Myocyte (in vitro differentiated cells): ENCODE results near the gene COX19. TPM values are rescaled to one million over a fixed set of nuclear protein-coding genes. Genes with fewer than 3 reads are reported as not detected.
A peak's percentile ranks its signal among the peaks of the same experiment; 100 is the strongest.

Experiments used
- DNase-seq: peaks from one replicate; pipeline ENCODE4 v3.0.0-alpha.2; 2012; ENCODE audit warnings: low read depth
- polyA plus RNA-seq: library from polyadenylated mRNA; unstranded; fragments of >200 nt; gene quantifications from one replicate; pipeline ENCODE4 v1.2.1, GENCODE V29; 2012; ENCODE audit warnings: missing spikeins
- total RNA-seq: library from RNA; depleted of rRNA; stranded (reverse); fragments of >200 nt; gene quantifications from 2 replicates; pipeline ENCODE4 v1.2.3, GENCODE V29; 2014

COX19 gene, protein sequence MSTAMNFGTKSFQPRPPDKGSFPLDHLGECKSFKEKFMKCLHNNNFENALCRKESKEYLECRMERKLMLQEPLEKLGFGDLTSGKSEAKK
- 11.5 and 14.8 TPM in 2 replicates for total RNA-seq
- 8.1 TPM for polyA plus RNA-seq

DNA sequence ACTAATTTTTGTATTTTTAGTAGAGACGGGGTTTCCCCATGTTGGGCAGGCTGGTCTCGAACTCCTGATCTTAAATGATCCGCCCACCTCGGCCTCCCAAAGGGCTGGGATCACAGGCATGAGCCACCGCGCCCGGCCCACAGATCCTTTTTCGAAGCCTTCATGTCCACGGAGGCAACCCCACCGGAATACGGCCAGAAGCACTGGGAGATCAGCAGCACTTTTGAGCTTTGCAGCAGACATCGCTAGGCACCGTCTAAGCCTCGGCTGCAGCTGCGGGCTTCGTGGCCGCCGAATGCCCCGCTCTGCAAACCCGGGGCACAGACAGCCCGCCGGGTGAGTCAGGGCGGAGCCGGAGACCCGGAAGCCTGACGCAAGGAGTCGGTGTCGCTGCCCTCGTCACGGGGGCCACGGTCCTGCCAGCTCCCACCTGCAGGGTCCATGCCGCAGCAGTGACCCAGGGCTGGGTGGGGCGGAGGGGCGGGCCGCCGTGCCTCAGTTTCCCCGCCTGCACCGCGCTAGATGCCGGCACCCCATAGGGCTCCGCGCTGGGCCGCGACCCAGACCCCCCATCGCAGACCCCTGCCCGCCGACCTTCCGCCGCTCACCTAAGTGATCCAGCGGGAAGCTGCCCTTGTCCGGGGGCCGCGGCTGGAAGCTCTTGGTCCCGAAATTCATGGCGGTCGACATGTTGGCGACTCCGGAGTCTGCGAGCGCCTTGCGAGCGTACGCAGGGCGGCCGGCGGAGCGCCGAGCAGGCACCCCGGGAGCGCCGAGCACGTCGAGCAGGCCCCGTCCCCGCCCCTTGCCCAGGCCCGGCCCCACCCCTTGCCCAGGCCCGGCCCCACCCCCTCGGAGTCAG is at the start of gene COX19:
TSS of gene COX19 (minus strand) at position 730 of the 862 bp plus-strand sequence. CDS start at position 690, 40 bp downstream.
- peak; percentile 91 for DNase-seq

DNA sequence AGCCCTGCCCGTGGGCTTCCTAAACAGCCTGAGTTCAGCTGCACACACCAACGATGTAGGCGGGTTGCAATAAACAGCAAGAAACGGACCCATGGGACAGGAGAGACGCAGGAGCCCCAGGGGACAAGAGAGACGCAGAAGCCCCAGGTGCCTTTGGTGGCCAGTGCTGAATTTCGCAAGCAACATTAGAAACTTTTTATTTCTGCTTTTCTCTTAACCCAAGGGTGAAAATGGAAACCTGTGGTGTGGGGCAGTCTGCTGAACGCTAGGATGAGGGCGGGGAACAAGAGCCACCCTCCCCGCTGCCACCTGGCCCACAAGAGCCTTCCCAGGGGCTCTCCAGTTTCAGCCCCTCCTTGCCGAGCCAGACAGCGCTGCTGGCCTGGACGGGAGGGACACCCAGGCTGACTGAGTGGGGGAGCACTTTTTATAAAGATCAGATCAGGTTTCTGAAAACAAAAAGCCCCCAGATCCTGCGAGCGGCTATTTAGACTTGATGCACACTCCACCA is 49.0 kb upstream of the COX19 start:
- DNase-seq, result no peak

DNA sequence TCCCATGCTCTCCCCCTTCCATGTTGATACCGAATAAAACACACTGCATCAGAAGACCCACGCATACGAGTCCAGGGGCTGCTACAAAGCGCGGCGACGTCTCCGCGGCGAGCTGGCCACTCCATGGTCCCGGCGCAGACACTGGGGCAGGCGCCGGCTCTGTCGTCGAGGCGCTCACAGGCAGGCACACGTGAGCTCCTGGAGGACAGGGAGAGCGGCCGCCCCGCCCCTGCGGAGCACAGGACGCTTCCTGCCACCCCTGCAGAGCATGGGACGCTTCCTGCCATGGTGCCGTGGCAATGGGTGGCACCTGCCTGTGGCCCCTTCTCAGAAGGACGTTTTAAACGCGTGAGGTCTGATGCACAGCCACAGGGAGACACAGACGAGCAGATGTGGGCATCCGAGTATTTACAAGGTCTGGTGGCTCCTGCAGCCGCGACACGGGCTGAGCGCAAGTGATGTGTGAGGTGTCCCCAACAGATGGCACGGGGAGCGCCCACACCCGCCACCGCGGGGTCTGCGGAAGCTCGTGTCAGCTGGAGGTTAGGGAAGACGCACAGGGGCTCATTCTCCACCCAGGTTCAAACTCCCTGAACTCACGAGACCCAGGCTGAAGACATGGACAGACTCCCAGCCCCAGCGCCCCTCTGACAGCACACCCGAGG is 47.6 kb upstream of the COX19 start:
- DNase-seq, result no peak

DNA sequence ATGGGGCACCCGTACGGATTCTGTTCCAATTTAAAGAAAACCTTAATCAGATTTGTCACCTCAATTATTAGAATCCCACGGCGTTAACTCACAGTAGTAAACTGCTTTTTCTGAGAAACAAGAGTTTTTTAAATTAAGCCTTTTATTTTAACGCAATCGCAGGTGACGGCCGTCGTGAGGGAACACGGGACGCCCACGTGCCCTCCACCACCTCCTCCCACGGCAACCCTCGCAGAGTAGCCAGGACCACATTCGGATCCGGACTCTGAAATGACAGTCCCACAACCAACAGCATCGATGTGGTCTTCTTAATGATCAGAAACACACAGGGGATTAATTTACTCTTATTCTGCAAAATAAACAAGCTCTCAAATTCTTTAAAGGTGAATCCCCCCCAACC is 47.0 kb upstream of the COX19 start:
- DNase-seq, result no peak

DNA sequence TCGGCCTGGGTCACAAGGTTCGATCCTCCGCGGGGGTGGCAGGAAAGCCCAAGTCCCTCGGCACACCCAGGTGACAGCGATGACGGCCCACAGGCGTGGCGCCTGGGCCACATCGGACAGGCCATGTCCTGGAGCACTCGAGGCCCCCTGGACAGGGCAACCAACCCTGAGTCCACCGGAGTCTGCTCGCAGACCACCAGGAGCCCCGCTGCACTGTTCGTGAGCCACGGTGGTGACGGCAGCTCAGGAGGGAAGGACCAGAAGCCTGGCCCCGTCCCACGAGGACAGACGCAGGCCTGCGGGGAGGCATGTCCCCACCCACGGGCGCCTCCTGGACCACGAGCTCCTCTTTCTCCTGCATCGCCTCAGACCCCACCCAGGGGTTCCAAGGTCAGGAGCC is 46.6 kb upstream of the COX19 start:
- DNase-seq, result no peak

DNA sequence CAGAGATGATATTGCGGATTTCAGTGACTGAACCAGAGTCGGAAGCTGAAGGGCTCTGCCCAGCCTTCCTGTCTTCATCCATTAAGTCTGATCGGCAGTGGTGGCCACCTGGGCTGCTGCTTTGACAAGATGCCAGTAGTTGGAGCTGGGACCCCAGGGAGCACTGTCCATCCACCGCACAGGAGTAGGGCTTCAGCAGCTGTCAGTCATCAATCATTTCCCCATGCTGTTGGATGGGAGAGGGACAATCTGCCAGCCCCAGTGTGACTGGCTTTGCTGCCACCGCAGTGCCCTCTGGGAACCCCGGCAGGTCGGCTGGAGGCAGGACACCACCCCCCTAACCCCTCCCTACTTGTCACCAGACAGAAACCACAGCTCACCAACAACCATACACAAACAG is 46.0 kb upstream of the COX19 start:
- peak; percentile 46 for DNase-seq

DNA sequence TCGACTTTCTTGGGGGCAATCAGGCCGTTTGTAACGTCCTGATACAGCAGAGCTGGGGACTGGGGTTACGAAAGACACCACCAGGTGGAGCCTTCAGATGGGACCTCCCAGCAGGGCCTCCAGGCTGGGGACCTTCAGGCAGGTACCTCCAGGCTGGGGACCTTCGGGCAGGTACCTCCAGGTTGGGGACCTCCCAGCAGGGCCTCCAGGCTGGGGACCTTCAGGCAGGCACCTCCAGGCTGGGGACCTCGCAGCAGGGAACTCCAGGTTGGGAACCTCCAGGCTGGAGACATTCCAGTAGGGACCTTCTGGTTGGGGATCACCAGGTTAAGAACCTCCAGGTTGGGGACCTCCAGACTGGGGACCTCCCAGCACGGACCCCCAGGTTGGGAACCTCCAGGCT is 45.5 kb upstream of the COX19 start:
- no peak for DNase-seq

DNA sequence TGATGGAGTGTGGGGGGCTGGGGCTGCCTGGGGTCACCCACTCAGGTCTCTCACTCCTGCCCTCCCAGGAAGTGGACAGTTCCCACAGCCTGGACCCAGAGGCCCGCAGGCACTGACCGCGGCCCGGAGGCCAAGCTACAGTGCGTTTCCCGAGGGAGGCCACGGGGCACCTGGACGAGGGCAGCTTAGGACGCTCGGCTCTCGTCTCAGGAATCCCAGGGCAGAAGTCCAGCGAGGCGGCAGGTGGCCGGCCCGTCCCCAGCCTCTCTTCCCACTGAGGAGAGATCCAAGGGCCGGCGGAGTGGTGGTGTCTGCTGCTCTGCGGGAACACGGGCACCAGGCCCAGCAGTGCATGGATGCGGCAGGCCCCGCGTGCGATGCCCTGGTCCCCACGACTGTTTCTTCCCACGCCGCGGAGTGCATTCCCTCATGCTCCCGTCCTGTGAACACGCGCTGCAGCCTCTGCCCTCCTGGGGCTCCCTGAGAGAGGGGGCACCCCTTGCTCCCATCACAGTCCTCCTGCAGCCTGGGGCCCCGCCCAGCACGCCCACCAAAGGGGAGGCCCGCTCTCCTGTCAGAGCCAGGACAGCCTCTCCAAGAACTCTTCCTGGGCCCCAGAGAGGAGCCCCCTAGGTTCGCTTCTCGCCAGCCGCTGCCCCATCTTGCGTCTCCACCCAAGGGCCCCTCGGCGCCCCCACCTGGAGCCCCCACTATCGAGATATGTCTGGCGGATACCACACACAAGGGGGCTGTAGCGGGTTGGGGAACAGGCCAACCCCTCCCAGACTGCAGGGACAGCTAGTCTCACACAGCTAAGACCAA is 44.7 kb upstream of the COX19 start:
- DNase-seq, result peak; percentile 32

DNA sequence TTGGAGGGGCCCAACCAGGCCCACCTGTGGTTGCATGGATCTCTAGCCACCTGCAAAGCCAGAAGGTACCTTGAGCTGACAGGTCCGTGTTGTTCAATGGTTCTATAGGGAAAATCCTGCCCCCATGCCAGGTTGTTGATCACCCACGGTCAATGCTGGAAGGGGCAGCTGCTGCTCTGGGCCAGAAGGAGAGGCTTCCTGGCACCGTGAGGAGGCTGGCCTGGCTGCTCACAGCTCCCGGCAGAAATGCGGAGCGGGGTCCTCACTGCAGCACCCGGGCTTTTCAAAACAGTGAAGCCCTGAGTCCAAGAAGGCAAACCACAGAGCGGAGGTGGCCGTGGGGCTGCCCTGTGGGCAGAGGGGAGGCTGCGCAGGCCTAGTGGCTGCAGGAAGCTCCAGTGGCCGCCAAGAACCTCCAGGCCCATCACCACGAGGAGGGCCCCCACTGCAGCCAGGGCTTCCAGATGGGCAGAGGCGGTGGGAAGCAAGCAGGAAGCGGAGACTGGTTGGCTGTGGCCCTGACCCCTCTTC is 44.0 kb upstream of the COX19 start:
- no peak for DNase-seq

DNA sequence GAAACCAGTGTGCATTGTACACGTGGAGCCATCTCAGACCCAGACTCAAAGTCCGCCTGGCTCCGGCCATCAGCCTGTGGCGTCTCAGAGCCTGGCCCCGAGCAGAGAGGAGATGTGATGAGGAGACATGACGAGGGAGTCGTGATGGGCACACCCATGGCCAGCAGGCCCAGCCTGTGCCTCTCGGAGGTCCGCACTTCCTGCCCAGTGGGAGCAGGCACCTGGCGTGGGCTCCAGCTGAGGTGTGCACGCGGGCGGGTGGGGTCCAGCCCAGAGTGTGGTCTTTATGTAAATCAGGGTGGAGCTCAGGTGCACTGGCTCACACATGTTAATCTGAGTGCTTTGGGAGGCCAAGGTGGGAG is 43.0 kb upstream of the COX19 start:
- no peak for DNase-seq

DNA sequence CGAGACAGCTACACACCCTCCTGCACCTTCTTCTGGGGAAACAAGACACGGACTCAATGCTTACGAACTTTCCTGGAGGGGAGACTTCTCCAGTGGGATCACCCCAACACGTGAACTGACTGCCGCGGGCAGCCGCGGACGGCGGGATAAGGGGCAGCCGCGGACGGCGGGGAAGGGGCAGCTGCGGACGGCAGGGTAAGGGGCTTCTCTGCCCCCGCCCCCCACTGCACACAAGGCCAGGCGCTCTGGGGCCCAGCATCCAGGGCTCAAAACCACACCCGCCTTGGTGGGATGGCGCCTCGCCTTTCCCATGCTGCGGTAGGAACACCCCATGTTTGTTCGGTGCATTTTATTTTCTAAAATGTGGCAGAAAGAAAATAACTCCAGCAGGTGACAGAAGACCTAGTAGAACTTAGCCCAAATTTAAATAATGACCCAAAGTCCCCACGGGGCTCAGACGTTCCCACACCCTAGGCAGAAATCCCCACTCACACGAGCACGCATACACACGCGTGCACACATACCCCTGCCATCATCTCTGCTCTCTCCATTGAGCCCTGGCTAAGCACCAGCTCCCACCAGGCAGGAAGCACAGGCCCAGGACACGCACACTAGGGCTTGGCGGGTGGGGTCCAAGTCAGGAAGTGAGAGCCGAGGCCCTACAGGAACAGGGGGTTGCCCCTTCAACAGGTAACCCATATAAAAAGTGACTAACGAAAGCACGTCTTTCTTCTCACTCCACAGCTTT is 42.4 kb upstream of the COX19 start:
- no peak for DNase-seq

DNA sequence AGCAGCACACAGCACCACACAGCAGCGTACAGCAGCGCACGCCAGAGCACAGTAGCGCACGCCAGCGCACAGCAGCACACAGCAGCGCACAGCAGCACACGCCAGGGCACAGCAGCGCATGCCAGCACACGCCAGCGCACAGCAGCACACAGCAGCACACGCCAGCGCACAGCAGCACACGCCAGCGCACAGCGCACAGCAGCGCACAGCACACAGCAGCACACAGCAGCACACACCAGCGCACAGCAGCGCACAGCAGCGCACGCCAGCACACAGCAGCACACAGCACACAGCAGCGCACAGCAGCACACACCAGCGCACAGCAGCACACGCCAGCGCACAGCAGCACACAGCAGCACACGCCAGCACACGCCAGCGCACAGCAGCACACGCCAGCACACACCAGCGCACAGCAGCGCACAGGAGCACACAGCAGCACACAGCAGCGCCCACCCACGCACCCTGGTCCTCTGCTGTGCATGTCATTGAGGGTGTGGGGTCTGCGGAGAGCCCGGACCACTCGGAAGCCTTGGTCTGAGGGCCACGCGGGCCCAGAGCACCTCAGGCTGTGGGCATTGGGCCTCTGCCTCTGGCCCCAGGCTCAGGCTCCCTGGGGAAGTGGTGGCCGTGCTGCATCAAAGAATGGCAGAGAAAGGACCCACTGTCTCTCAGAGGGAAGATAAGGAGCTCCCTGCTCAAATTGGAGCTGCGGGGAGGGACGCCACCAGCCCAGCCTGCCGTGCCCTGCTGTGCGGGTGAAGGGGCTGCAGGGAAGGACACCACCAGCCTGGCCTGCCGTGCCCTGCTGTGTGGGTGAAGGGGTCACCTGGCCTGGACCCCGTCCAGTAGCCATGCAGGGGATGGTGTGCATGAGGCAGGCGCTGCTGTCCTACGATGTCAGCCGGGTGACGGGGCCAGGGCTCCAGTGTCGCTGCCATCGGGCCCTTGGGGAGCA is 41.5 kb upstream of the COX19 start:
- DNase-seq, result no peak

DNA sequence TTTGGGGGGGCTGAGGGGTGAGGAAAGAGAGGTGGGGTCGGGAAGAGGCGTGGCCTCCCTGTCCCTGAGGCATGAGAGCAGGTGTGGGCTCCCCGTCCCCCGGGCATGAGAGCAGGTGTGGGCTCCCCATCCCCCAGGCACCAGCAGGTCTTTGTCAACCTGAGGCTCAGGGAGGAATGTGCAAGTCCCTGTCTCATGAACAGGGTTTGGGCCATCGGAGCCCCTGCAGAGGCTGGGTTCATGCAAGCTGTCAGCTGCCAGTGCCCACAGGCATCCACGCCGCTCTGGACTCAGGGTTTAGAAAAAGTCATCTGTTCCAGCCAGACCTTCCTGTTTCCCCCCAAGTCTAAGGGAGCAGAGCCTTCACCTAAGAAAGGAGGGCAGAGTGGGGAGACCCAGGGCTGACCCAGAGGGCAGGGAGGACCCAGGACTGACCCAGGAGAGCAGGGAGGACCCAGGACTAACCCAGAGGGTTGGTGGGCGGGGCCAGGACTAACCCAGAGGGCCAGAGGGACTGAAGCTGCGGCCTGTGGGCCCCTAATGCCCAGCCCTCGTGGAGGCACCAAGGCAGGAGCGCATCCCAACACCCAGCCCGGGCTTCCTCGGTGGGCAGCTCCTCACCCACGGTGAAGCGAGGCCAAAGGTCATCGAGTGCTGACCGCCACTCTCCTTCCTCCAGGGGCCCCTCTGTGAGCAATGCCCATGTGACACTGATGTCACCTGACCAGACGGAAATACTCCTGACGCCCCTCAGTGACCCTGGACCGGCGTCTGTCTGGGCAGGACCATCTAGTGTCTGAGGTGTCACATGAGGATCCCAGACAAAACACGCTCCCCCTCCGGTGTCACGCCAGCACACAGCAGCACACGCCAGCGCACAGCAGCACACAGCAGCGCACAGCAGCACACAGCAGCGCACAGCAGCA is 40.1 kb upstream of the COX19 start:
- peak; percentile 70 for DNase-seq

DNA sequence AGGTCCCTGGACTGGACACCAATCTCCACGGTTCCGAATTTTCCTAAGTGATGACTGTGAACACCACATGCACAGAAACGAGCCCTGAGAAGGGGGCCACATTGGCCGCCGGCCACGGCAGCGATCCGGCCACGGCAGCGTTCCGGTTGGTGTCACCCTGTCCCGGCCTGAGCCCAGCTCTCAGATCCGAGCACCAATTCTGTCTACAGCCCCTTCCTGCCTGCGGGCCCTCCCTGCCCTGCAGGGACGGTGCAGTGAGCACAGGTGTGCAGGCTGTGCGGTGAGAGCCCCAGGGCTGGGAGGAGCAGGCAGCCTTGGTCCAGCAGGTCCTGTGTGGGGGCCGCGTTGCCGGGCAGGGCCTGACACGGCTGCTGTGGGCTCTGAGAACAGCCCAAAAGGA is 39.3 kb upstream of the COX19 start:
- DNase-seq, result no peak

DNA sequence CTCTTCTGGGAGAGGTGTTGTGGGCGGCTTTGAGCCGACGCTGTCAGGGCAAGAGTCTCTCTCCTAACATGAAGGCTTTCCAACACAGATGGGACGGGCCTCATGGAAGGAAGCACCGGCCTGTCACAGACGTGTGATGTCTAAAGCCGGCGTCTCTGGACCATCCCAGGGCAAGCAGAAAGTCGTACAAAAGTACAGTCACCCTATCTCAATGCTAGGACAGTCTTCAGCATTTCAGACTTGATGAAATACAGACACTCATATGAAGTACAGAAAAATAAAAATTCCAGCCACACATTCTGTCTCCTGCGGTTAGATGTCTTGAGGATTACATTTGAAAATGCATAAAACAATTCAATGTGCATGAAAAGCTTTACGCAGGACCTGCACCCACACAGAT is 38.2 kb upstream of the COX19 start:
- DNase-seq, result no peak

DNA sequence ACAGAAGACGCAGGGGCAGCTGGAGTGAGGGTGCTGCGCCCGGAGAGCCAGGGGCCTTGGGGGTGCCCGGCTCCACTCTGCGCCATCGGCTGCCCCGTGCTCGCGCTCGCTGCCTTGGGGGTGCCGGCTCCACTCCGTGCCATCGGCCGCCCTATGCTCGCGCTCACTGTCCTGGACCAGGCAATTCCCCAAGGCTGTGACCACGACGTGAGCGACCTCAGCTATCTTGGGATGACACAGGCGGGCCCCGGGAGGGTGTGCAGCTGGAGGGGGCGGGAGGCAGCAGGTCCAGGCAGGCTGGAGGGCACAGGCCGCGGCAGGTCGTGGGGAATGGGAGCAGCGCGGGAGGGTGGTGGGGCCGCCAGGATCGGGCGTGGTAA is 37.4 kb upstream of the COX19 start:
- DNase-seq, result peak; percentile 14

DNA sequence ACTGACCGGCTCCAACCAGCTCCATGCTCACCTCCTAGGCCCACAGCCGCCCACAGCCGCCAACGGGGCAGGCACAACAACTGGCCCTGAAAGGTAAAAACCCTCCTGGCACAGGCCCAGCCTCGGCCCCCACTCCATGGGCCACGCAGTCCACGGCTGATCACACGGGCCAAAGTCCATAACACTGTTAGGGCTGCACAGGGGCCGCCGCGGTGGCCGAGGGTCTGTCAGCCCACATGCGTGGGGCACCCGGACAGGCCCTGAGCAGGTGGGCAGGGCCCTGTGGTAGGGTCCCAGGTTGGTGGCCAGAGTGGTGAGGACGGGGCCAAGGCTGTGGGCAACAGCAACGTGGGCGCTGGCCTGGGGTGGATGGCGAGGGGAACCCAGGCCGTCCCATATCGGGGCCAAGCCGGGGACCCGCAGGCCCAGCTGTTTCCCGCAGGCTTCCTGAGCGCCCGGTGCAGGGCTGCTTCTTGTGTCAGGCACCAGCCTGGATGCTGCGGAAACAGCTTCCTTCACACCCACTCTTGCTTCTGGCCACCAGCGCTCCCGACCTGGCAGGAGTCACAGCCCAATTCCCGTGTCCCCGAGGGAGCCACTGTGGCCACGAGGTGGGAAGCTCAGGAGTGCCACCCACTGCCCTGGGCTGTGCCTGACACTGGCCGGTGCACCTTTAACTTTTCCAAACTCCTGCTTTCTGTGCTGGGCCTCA is 36.8 kb upstream of the COX19 start:
- no peak for DNase-seq
